ENCODE data around the gene SELENBP1. TPM values are rescaled to one million over a fixed set of nuclear protein-coding genes. Genes with fewer than 3 reads are reported as not detected.

Gene SELENBP1
- total RNA-seq, 4 donors from 2014 or later, result 61.4 to 113 (median 81.6) TPM

DNA sequence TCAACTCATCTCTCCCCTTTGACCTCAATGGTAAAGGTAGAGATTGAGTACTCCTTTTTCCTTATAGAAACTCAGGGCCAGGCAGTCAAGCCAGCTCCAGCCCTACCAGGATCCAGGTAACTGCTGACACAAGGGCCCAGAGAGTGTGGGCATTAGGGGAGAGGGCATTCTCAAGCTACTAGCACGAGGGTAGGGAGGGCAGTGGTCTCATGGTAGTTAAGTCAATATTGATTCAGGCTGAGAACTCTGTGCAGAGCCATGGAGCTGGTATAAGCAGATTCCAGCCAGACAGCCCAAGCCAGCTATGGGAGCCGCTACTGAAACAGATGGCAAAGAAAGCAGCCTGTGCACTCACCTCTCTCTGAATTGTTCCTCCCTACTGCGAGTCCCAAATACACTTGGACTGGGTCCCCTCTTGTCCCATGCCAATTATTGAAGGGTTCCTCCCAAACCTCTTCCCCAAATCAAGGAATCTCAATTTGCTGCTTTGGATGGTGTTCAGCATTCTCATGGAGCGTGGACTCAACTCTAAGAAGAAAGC, 48.0 kb downstream of the SELENBP1 start:
- intact Hi-C loops (cut with DNase I), result no loop called here
- WGBS, result 97% methylated on average over 4 of the region's 4 CpGs
- peaks cover 28 to 76% (median 69%) of the 10 kb centered on the region in 4 donors for H3K4me1 ChIP-seq
- H3K36me3 ChIP-seq, result peaks cover 0 to 49% (median 40%) of the 10 kb centered on the region in 4 donors
- TF ChIP-seq, protein P1, sequence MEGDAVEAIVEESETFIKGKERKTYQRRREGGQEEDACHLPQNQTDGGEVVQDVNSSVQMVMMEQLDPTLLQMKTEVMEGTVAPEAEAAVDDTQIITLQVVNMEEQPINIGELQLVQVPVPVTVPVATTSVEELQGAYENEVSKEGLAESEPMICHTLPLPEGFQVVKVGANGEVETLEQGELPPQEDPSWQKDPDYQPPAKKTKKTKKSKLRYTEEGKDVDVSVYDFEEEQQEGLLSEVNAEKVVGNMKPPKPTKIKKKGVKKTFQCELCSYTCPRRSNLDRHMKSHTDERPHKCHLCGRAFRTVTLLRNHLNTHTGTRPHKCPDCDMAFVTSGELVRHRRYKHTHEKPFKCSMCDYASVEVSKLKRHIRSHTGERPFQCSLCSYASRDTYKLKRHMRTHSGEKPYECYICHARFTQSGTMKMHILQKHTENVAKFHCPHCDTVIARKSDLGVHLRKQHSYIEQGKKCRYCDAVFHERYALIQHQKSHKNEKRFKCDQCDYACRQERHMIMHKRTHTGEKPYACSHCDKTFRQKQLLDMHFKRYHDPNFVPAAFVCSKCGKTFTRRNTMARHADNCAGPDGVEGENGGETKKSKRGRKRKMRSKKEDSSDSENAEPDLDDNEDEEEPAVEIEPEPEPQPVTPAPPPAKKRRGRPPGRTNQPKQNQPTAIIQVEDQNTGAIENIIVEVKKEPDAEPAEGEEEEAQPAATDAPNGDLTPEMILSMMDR (IDR thresholded peaks at IDR 0.05), result no peak
- TF ChIP-seq POLR2AphosphoS5 (IDR thresholded peaks at IDR 0.05), result no peak
- no peak for TF ChIP-seq EP300 (IDR thresholded peaks at IDR 0.05)
- TF ChIP-seq POLR2A (IDR thresholded peaks at IDR 0.05; ENCODE audit: low read depth), result no peak
- DNase-seq (ENCODE audit: extremely low spot score), result no peak
- no peak overlapping the region for H3K27ac ChIP-seq (replicated peaks in 1 of 4)
- H3K27me3 ChIP-seq, result no peaks in the 10 kb centered on the region
- H3K4me3 ChIP-seq, result no peak overlapping the region
- no peaks in the 10 kb centered on the region for H3K9me3 ChIP-seq

DNA sequence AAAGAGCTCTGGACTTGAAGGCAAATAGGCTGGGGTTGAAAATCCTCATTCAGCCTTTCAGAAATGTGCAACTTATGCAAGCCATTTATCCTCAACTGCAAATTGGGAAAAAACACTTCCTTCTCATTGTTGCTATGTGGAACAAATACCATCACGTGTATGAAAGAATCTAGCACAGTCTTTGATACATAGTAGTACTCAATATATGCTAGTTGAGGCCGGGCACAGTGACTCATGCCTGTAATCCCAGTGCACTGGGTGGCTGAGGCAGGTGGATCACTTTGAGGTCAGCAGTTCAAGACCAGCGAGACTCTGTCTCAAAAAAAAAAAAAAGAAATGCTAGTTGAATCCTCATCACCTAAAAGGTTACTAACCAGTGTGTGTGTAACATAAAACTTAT, 53.5 kb downstream of the SELENBP1 start:
- intact Hi-C loops (cut with DNase I), result no loop called here
- Histone ChIP-seq H3K27me3 (no peaks in the 10 kb centered on the region), H3K4me3 (no peak overlapping the region), H3K9me3 (no peaks in the 10 kb centered on the region), H3K27ac (replicated peaks in 1 of 4) (no peak overlapping the region), H3K36me3 (peaks cover 16 to 93% (median 65%) of the 10 kb centered on the region in 4 donors), H3K4me1 (peaks cover 18 to 66% (median 52%) of the 10 kb centered on the region in 4 donors)
- no peak for DNase-seq (ENCODE audit: extremely low spot score)
- TF ChIP-seq EP300 (IDR thresholded peaks at IDR 0.05), result no peak
- no peak for TF ChIP-seq POLR2A (IDR thresholded peaks at IDR 0.05; ENCODE audit: low read depth)
- TF ChIP-seq POLR2AphosphoS5 (IDR thresholded peaks at IDR 0.05), result no peak
- TF ChIP-seq, protein P1 (IDR thresholded peaks at IDR 0.05), result no peak
- 54% methylated on average over 3 of the region's 3 CpGs for WGBS

DNA sequence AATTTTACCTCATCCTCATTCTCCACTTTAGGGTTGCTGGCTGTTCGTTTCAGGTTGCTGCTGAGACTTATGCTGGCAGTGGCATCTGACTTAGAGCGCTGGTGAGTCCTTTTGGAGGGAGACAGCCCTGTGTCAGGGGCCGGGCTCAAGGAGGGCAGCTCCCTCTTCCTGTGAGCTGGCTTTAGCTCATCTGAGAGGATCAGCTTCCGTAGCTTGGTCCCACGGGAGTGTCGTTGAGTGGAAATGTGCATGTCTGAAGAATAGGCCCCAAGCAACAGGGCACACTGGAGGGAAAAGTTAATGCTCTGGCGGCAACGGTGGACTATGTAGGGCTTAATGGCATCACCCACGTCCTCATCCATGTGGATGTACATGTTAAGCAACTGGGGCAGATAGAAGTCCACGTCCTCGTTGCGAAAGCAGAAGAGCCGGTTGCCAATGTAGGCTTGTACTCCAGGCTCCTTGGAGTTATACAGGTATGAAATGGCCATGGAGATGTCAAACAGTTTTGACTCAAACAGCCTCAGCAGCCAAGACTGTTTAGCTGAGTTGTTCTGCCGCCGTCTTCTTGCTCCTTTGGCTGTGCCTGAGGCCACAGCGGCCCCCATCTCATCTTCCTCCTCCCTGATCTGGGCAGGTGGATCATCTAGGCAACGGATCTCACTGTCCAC, 56.8 kb downstream of the SELENBP1 start:
- peaks cover 48 to 72% (median 64%) of the 10 kb centered on the region in 4 donors for H3K4me1 ChIP-seq

More for the DNA sequence above, 56.8 kb downstream of the SELENBP1 start:
- intact Hi-C loops (cut with DNase I), result no loop called here
- no peak for TF ChIP-seq POLR2A (IDR thresholded peaks at IDR 0.05; ENCODE audit: low read depth)
- TF ChIP-seq EP300 (IDR thresholded peaks at IDR 0.05), result no peak
- H3K36me3 ChIP-seq, result peaks cover 16 to 80% (median 57%) of the 10 kb centered on the region in 4 donors
- no peak for DNase-seq (ENCODE audit: extremely low spot score)
- H3K9me3 ChIP-seq, result no peaks in the 10 kb centered on the region
- 88% methylated on average over 15 of the region's 17 CpGs for WGBS
- H3K27me3 ChIP-seq, result no peaks in the 10 kb centered on the region
- H3K4me3 ChIP-seq, result no peak overlapping the region
- H3K27ac ChIP-seq (replicated peaks in 1 of 4), result no peak overlapping the region

Other genes starting within 250 kb of the SELENBP1 start
- gene SEMA6C, start 226.1 kb downstream of the SELENBP1 start, total RNA-seq, result 10 to 100 TPM in 1 of 4 donors, 1 to 10 TPM in 3; 5.3 to 12.2 (median 7.3) TPM
- gene TNFAIP8L2, start 216.1 kb downstream of the SELENBP1 start, total RNA-seq, result 1 to 10 TPM; 2.8 to 8.3 (median 5.0) TPM
- gene LYSMD1, start 206.8 kb downstream of the SELENBP1 start, total RNA-seq, result 10 to 100 TPM; 10.9 to 23.5 (median 12.6) TPM
- 10 to 100 TPM; 11.2 to 39.3 (median 21.4) TPM for gene SCNM1, start 206.6 kb downstream of the SELENBP1 start, total RNA-seq
- gene TMOD4, start 196.7 kb downstream of the SELENBP1 start, total RNA-seq, result 1 to 10 TPM in 2 of 4 donors, not detected in 2; 1.5 to 1.6 TPM
- 10 to 100 TPM; 45.7 to 57.0 (median 54.3) TPM for gene VPS72, start 182.5 kb downstream of the SELENBP1 start, total RNA-seq
- 10 to 100 TPM; 44.7 to 54.9 (median 47.1) TPM for gene PIP5K1A, start 174.2 kb downstream of the SELENBP1 start, total RNA-seq
- 100 to 1,000 TPM; 157 to 195 (median 176) TPM for gene PSMD4, start 118.0 kb downstream of the SELENBP1 start, total RNA-seq
- gene ZNF687, start 90.4 kb downstream of the SELENBP1 start, total RNA-seq, result 10 to 100 TPM; 16.6 to 28.6 (median 23.1) TPM
- 10 to 100 TPM; 54.8 to 79.5 (median 68.9) TPM for gene PI4KB, start 45.3 kb downstream of the SELENBP1 start, total RNA-seq
- gene RFX5, start 25.5 kb downstream of the SELENBP1 start, total RNA-seq, result 10 to 100 TPM; 40.3 to 50.3 (median 45.0) TPM
- 100 to 1,000 TPM; 236 to 284 (median 253) TPM for gene PSMB4, start 26.9 kb upstream of the SELENBP1 start, total RNA-seq
- gene POGZ, start 86.8 kb upstream of the SELENBP1 start, total RNA-seq, result 10 to 100 TPM; 35.0 to 63.3 (median 49.1) TPM
- gene CGN, start 138.7 kb upstream of the SELENBP1 start, total RNA-seq, result 1 to 10 TPM in 2 of 4 donors, under 1 TPM in 2; 0.42 to 3.1 (median 0.94) TPM
- gene TUFT1, start 167.6 kb upstream of the SELENBP1 start, total RNA-seq, result 10 to 100 TPM; 10.4 to 24.2 (median 15.9) TPM
- gene SNX27, start 239.3 kb upstream of the SELENBP1 start, total RNA-seq, result 10 to 100 TPM; 39.4 to 55.4 (median 49.6) TPM

Measured in esophagus muscularis mucosa (tissue), 4 donors.